SK-N-SH (cell line): Measurements from ENCODE around the gene NFE2. TPM values are rescaled to one million over a fixed set of nuclear protein-coding genes. Genes with fewer than 3 reads are reported as not detected.

ENCODE experiments used
- CTCF ChIA-PET: fragments of 300-600, 350-600 bp; formaldehyde crosslinking; extraction: SDS; loops from one replicate; lab custom pipeline; 2021; lab: Yijun Ruan, JAX
- POLR2A ChIA-PET: fragments of 350-600 bp; sonication (Branson Sonifier 250); formaldehyde crosslinking; extraction: SDS; loops from one replicate; lab custom pipeline; 2020; ENCODE audit warnings: antibody characterized with exemption, inconsistent platforms; lab: Yijun Ruan, JAX
- DNase-seq: peaks from one replicate; pipeline ENCODE4 v3.0.0; 2012
- H2AFZ ChIP-seq: fragments of 200-600 bp; sonication (generic); 2 replicates; pipeline ENCODE4 v1.8.1; 2016; ENCODE audit warnings: antibody characterized with exemption, mild to moderate bottlenecking, low read depth
- H3F3A ChIP-seq: fragments of 200-600 bp; sonication (generic); replicated peaks from 2 replicates; pipeline ENCODE3; 2016; ENCODE audit warnings: antibody characterized with exemption, mild to moderate bottlenecking; ENCODE audit not compliant: insufficient read depth
- H3K27ac ChIP-seq, 2 experiments: fragments of 200-500 bp in 1 of 2; fragments of 200-600 bp in 1 of 2; sonication (Bioruptor generic) in 1 of 2; sonication (generic), shearing (Covaris generic) in 1 of 2; 2 replicates each; pipeline versions ENCODE4 v1.5.1 to v1.6.1; 2014 to 2016; ENCODE audit warnings: low read depth in 2 of 2, inconsistent platforms in 1 of 2, low read length in 1 of 2, mild to moderate bottlenecking in 1 of 2, mixed read lengths in 1 of 2
- H3K27me3 ChIP-seq: fragments of 200-600 bp; sonication (generic), shearing (Covaris generic); 2 replicates; pipeline ENCODE4 v1.6.1; 2016; ENCODE audit warnings: mixed run types; ENCODE audit not compliant: insufficient read depth
- H3K36me3 ChIP-seq, 2 experiments: fragments of 200-500 bp in 1 of 2; fragments of 200-600 bp in 1 of 2; sonication (Bioruptor generic) in 1 of 2; sonication (generic) in 1 of 2; replicated peaks in 1 of 2; 2 replicates each; pipeline versions ENCODE3 to v1.5.1; 2014 to 2016; ENCODE audit warnings: low read length in 1 of 2, mild to moderate bottlenecking in 1 of 2; ENCODE audit not compliant: insufficient read depth in 2 of 2, control insufficient read depth in 1 of 2
- H3K4me1 ChIP-seq, 2 experiments: fragments of 200-500 bp in 1 of 2; fragments of 200-600 bp in 1 of 2; sonication (Bioruptor generic) in 1 of 2; sonication (generic), shearing (Covaris generic) in 1 of 2; 2 replicates each; pipeline versions ENCODE4 v1.5.1 to v1.6.1; 2014 to 2016; ENCODE audit warnings: low read depth in 1 of 2, low read length in 1 of 2, mixed run types in 1 of 2; ENCODE audit not compliant: insufficient read depth in 2 of 2, control insufficient read depth in 1 of 2
- H3K4me2 ChIP-seq: fragments of 200-600 bp; sonication (generic), shearing (Covaris generic); 2 replicates; pipeline ENCODE4 v1.6.1; 2017; ENCODE audit warnings: mixed run types
- H3K4me3 ChIP-seq, 2 experiments: fragments of 200-500 bp in 1 of 2; fragments of 200-600 bp in 1 of 2; sonication (Bioruptor generic) in 1 of 2; sonication (generic), shearing (Covaris generic) in 1 of 2; 2 replicates each; pipeline versions ENCODE4 v1.5.1 to v1.8.1; 2014 to 2016; ENCODE audit warnings: low read depth in 2 of 2, inconsistent platforms in 1 of 2, low read length in 1 of 2, mild to moderate bottlenecking in 1 of 2, mixed read lengths in 1 of 2, moderate library complexity in 1 of 2
- H3K79me2 ChIP-seq: fragments of 200-600 bp; sonication (generic); 2 replicates; pipeline ENCODE4 v1.8.1; 2017; ENCODE audit warnings: mild to moderate bottlenecking; ENCODE audit not compliant: insufficient read depth
- H3K9ac ChIP-seq: fragments of 200-600 bp; sonication (generic); 2 replicates; pipeline ENCODE4 v1.6.1; 2017; ENCODE audit warnings: mixed run types
- H3K9me2 ChIP-seq: fragments of 200-600 bp; sonication (generic); 2 replicates; pipeline ENCODE4 v1.6.1; 2017; ENCODE audit warnings: mixed run types
- H3K9me3 ChIP-seq: fragments of 200-600 bp; sonication (generic); 2 replicates; pipeline ENCODE4 v1.6.1; 2017; ENCODE audit warnings: mixed run types, mild to moderate bottlenecking, moderate library complexity
- H4K20me1 ChIP-seq: fragments of 200-600 bp; sonication (generic); 2 replicates; pipeline ENCODE4 v1.6.1; 2017; ENCODE audit warnings: mild to moderate bottlenecking, mixed run types; ENCODE audit not compliant: insufficient read depth
- CHD2 ChIP-seq: fragments of 150-350 bp; IDR thresholded peaks from 2 replicates; pipeline ENCODE4 v1.6.1; 2018; ENCODE audit warnings: low read length; ENCODE audit not compliant: partially characterized antibody
- ELF1 ChIP-seq: IDR thresholded peaks from 2 replicates; pipeline ENCODE4 v1.4.0; 2012
- MXI1 ChIP-seq: IDR thresholded peaks from 2 replicates; pipeline ENCODE4 v1.6.1; 2012; ENCODE audit warnings: mild to moderate bottlenecking, low read depth, low read length, improper control_type of control experiment
- NRF1 ChIP-seq: IDR thresholded peaks from 2 replicates; pipeline ENCODE4 v1.6.1; 2012; ENCODE audit warnings: low read depth, mild to moderate bottlenecking, low read length
- POLR2AphosphoS5 ChIP-seq: IDR thresholded peaks from 2 replicates; pipeline ENCODE4 v1.6.1; 2012; ENCODE audit warnings: low read depth, low read length
- RAD21 ChIP-seq: IDR thresholded peaks from 2 replicates; pipeline ENCODE4 v1.6.1; 2012; ENCODE audit warnings: mild to moderate bottlenecking, low read length
- RXRA ChIP-seq: IDR thresholded peaks from 2 replicates; pipeline ENCODE4 v1.4.0; 2012; ENCODE audit warnings: low read depth, mild to moderate bottlenecking, borderline replicate concordance
- YY1 ChIP-seq: IDR thresholded peaks from 2 replicates; pipeline ENCODE4 v1.4.0; 2012; ENCODE audit warnings: low read depth, mild to moderate bottlenecking
- WGBS: methylation state at CpG from one replicate; pipeline ENCODE4 v1.1.6; 2017; ENCODE audit warnings: low lambda C conversion rate; 5-methylcytosine and 5-hydroxymethylcytosine counted together
- polyA plus RNA-seq, 3 experiments: library from polyadenylated mRNA; depleted of rRNA; stranded (reverse); fragments of >200 nt; gene quantifications; 2 replicates each; pipeline ENCODE4 v1.2.3, GENCODE V29; 2012
- TF ChIP-seq, protein P1 (sequence below): fragments of 150-350 bp; IDR thresholded peaks from 2 replicates; pipeline ENCODE4 v1.6.1; 2016; ENCODE audit warnings: mild to moderate bottlenecking, low read depth, low read length
- TF ChIP-seq, protein P2 (sequence below): IDR thresholded peaks from 2 replicates; pipeline ENCODE4 v1.4.0; 2012; ENCODE audit warnings: low read depth
- TF ChIP-seq, protein P3 (sequence below): IDR thresholded peaks from 2 replicates; pipeline ENCODE4 v1.6.1; 2012; ENCODE audit warnings: mild to moderate bottlenecking, low read depth, low read length, moderate library complexity

NFE2 gene
- polyA plus RNA-seq, 1 of the 3 experiments (the other 2 are of a cell fraction), result 0.25 TPM

DNA sequence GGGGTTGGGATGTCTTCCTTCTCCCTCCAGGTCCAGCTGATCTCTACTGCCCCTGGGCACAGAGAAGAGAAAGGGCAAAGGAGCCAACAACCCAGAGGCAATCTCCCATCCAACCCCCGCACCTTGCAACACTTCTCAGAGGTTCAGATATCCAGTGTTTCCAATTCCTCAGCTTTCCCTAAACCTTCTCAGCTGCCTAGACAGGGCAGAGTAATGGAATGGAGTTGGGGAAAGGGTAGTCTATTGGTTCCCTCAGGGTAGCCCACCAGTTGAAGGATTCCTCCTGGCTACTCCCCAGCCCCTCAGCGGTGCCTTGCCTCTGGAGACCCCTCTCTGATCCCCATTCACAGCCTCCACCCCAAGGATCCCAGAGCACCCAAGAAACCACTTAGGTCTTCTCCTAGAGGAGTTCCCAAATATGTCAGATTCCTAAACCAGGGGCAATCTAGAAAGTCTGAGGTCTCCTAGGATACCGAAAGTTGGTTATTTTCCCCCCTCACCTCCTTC is 537 bp downstream of the NFE2 start:
- H3K4me3 ChIP-seq, result no peak overlapping the region; a peak in 1 of 4 replicates
- POLR2A ChIA-PET, result interaction anchor here (2.2 kb wide), 1 partner anchor 12 kb away, joined by 6 read pairs; no protein-coding TSS in a partner anchor
- CTCF ChIA-PET, result interaction anchor here (1.2 to 4.5 kb wide), 6 partner anchors 8 to 61 kb away, joined by 3 to 18 read pairs (median 11); partner anchors contain the start of gene COPZ1

More for the DNA sequence above, 537 bp downstream of the NFE2 start:
- Histone ChIP-seq H3F3A (peaks cover 3% of the 10 kb centered on the region), H2AFZ (no peak overlapping the region), H3K79me2 (no peaks in the 10 kb centered on the region), H3K4me2 (peak overlapping the region; percentile 41; the same call in 1 of the 2 replicates), H3K27ac (no peak overlapping the region), H3K36me3 (no peaks in the 10 kb centered on the region), H3K9me3 (no peaks in the 10 kb centered on the region), H3K27me3 (no peaks in the 10 kb centered on the region; the same call in 1 of the 2 replicates), H3K9ac (no peak overlapping the region), H4K20me1 (no peaks in the 10 kb centered on the region), H3K4me1 (peaks cover 0 to 13% of the 10 kb centered on the region in 2 experiments; a peak in 1 of 4 replicates), H3K9me2 (no peaks in the 10 kb centered on the region)
- 55% methylated on average over 3 of the region's 3 CpGs for WGBS
- DNase-seq, result no peak
- TF ChIP-seq, protein P1, sequence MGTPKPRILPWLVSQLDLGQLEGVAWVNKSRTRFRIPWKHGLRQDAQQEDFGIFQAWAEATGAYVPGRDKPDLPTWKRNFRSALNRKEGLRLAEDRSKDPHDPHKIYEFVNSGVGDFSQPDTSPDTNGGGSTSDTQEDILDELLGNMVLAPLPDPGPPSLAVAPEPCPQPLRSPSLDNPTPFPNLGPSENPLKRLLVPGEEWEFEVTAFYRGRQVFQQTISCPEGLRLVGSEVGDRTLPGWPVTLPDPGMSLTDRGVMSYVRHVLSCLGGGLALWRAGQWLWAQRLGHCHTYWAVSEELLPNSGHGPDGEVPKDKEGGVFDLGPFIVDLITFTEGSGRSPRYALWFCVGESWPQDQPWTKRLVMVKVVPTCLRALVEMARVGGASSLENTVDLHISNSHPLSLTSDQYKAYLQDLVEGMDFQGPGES, result no peak
- TF ChIP-seq CHD2 (no peak), MXI1 (no peak), ELF1 (no peak), POLR2AphosphoS5 (no peak), RAD21 (no peak), YY1 (no peak), NRF1 (no peak), RXRA (no peak)
- TF ChIP-seq, protein P2, sequence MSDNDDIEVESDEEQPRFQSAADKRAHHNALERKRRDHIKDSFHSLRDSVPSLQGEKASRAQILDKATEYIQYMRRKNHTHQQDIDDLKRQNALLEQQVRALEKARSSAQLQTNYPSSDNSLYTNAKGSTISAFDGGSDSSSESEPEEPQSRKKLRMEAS, result no peak
- TF ChIP-seq, protein P3, sequence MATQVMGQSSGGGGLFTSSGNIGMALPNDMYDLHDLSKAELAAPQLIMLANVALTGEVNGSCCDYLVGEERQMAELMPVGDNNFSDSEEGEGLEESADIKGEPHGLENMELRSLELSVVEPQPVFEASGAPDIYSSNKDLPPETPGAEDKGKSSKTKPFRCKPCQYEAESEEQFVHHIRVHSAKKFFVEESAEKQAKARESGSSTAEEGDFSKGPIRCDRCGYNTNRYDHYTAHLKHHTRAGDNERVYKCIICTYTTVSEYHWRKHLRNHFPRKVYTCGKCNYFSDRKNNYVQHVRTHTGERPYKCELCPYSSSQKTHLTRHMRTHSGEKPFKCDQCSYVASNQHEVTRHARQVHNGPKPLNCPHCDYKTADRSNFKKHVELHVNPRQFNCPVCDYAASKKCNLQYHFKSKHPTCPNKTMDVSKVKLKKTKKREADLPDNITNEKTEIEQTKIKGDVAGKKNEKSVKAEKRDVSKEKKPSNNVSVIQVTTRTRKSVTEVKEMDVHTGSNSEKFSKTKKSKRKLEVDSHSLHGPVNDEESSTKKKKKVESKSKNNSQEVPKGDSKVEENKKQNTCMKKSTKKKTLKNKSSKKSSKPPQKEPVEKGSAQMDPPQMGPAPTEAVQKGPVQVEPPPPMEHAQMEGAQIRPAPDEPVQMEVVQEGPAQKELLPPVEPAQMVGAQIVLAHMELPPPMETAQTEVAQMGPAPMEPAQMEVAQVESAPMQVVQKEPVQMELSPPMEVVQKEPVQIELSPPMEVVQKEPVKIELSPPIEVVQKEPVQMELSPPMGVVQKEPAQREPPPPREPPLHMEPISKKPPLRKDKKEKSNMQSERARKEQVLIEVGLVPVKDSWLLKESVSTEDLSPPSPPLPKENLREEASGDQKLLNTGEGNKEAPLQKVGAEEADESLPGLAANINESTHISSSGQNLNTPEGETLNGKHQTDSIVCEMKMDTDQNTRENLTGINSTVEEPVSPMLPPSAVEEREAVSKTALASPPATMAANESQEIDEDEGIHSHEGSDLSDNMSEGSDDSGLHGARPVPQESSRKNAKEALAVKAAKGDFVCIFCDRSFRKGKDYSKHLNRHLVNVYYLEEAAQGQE, result no peak
